ENCODE results near the gene TIMP3. TPM values are rescaled to one million over a fixed set of nuclear protein-coding genes. Genes with fewer than 3 reads are reported as not detected.

TIMP3 gene
- total and polyA plus RNA-seq, 2 donors (not counting 3 experiments of a cell fraction or from before 2014, with no cell fraction given) = 0.22 to 2.0 TPM

GRCh38 chr22:32793589-32793988 is 7.9 kb upstream of the TIMP3 start:
- Histone ChIP-seq H3K9ac (replicated peaks; ENCODE audit: extremely low read depth, insufficient read depth, low read length) (no peak overlapping the region), H3K27me3 (ENCODE audit: control insufficient read depth in 2 of 2, insufficient read depth in 2 of 2, low read length in 2 of 2) (no peaks in the 10 kb centered on the region), H3K4me3 (replicated peaks in 1 of 3; ENCODE audit: insufficient read depth in 1 of 3, low read depth in 1 of 3, low read length in 3 of 3) (no peak overlapping the region), H4K20me1 (replicated peaks; ENCODE audit: control insufficient read depth, extremely low read depth, insufficient read depth, low read length) (no peaks in the 10 kb centered on the region), H3K9me1 (replicated peaks; ENCODE audit: control insufficient read depth, extremely low read depth, insufficient read depth, low read length) (no peaks in the 10 kb centered on the region), H2AFZ (ENCODE audit: low read depth, low read length) (no peak overlapping the region), H3K36me3 (ENCODE audit: control insufficient read depth in 2 of 2, extremely low read depth in 1 of 2, insufficient read depth in 2 of 2, low read length in 2 of 2) (no peaks in the 10 kb centered on the region), H3K27ac (ENCODE audit: insufficient read depth, low read depth, low read length) (no peak overlapping the region), H3K9me3 (replicated peaks; ENCODE audit: control insufficient read depth, insufficient read depth, low read length) (no peaks in the 10 kb centered on the region), H3K4me2 (ENCODE audit: insufficient read depth, low read length) (no peak overlapping the region), H3K4me1 (ENCODE audit: control insufficient read depth, extremely low read depth, insufficient read depth, low read length) (no peaks in the 10 kb centered on the region), H3K79me2 (ENCODE audit: control insufficient read depth, insufficient read depth, low read length) (no peaks in the 10 kb centered on the region)
- DNase-seq (ENCODE audit: low read depth, low spot score) = no peak
- no TSS peak for BruUV-seq (replicated peaks)
- FAIRE-seq = no peak
- ChIA-PET CTCF (interaction anchor here (1.0 kb wide), 1 partner anchor 134 kb away, joined by 3 read pairs; no protein-coding TSS in a partner anchor), POLR2A (no interaction called here)
- dilution Hi-C loops (cut with MboI; ENCODE audit: extremely low pct_ligation_motif_present, low sequenced_read_pairs) = no loop called here
- intact Hi-C loops (cut with micrococcal nuclease) = no loop called here
- no peak for TF ChIP-seq CTCF (IDR thresholded peaks at IDR 0.05; ENCODE audit: extremely low read depth in 1 of 2, insufficient read depth in 1 of 2, low read depth in 1 of 2, low read length in 2 of 2)
- no peak for TF ChIP-seq MYC (IDR thresholded peaks at IDR 0.05; ENCODE audit: low read depth, low read length)
- no peak for TF ChIP-seq EZH2 (IDR thresholded peaks at IDR 0.05; ENCODE audit: borderline replicate concordance, low read depth, low read length, severe bottlenecking)
- TF ChIP-seq MAX (IDR thresholded peaks at IDR 0.05; ENCODE audit: insufficient read depth, insufficient read length) = no peak
- TF ChIP-seq GATA2 (IDR thresholded peaks at IDR 0.05; ENCODE audit: insufficient read depth, insufficient read length, low read depth, low read length) = no peak
- TF ChIP-seq JUN (IDR thresholded peaks at IDR 0.05; ENCODE audit: borderline replicate concordance, insufficient read depth, insufficient read length, low read depth) = no peak
- no peak for TF ChIP-seq FOS (IDR thresholded peaks at IDR 0.05; ENCODE audit: borderline replicate concordance, insufficient read depth, low read length)
- no peak for TF ChIP-seq POLR2A (IDR thresholded peaks at IDR 0.05; ENCODE audit: low read depth, low read length)
- no peak for TF ChIP-seq POLR2AphosphoS5 (IDR thresholded peaks at IDR 0.05; ENCODE audit: insufficient read depth, low read depth, low read length)
